ENCODE data around the gene GRM8.

- TF ChIP-seq POLR2A (IDR thresholded peaks at IDR 0.05) (no peak), CTCF (IDR thresholded peaks at IDR 0.05) (no peak), POLR2AphosphoS5 (IDR thresholded peaks at IDR 0.05) (no peak)
Measured at GRCh38 chr7:127080576-127080975, 172.2 kb downstream of the GRM8 start.

Measured in breast epithelium (tissue), 3 donors.